ENCODE results near the gene SIAH1. TPM values are rescaled to one million over a fixed set of nuclear protein-coding genes. Genes with fewer than 3 reads are reported as not detected.

Gene SIAH1
- total and polyA plus RNA-seq, 9 donors, result 24.3 to 36.4 (median 27.3) TPM

- intact Hi-C loops (cut with DNase I), result loop anchor here in 1 of 4 donors (10.0 kb wide), 1 partner anchor 174 kb away; no protein-coding TSS in a partner anchor
- 56 to 76% (median 66%) methylated on average over 3 of the region's 3 CpGs for WGBS, 3 donors
- H3K4me1 ChIP-seq (ENCODE audit: insufficient read depth), result peaks cover 10% of the 10 kb centered on the region
Observed at GRCh38 chr16:48361012-48361411, 24.2 kb downstream of the SIAH1 start.

DNA sequence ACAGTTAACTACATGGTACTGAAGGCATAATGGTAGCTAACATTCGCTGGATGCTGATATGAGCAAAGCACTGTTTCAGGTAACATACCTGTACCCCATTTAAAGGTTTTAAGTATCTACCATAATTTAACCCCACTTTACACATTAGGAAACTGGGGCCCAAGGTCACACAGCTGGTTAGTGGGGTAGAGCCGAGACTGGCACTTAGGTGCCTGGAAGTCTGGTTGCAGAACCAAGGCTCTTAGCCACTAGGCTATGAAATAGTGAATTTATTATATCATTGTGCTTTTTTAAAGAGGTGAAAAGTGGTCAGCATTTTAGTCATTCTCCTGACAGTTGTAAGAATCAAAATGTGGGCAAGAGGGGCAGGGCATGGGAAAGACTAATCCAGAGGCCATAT is 25.2 kb downstream of the SIAH1 start:
- intact Hi-C loops (cut with DNase I), result loop anchor here in 2 of 4 donors (5.0 to 10.0 kb wide), 3 partner anchors 175 to 265 kb away; no protein-coding TSS in a partner anchor
- no peak overlapping the region for H3K4me3 ChIP-seq
- 94% methylated on average over 2 of the region's 2 CpGs for WGBS, 3 donors
- DNase-seq, result no peak
- no peak overlapping the region for H3K27ac ChIP-seq
- H3K9me3 ChIP-seq, result no peaks in the 10 kb centered on the region
- H3K4me1 ChIP-seq (ENCODE audit: insufficient read depth), result peaks cover 4% of the 10 kb centered on the region
- no peak for TF ChIP-seq EP300 (IDR thresholded peaks at IDR 0.05)
- TF ChIP-seq POLR2A (IDR thresholded peaks at IDR 0.05), result no peak
- TF ChIP-seq CTCF (IDR thresholded peaks at IDR 0.05), result no peak
- no peaks in the 10 kb centered on the region for H3K36me3 ChIP-seq
- no peaks in the 10 kb centered on the region for H3K27me3 ChIP-seq

More at GRCh38 chr16:48361012-48361411, 24.2 kb downstream of the SIAH1 start:
- no peak for TF ChIP-seq POLR2A (IDR thresholded peaks at IDR 0.05)
- TF ChIP-seq EP300 (IDR thresholded peaks at IDR 0.05), result no peak
- no peak for TF ChIP-seq CTCF (IDR thresholded peaks at IDR 0.05)
- H3K27me3 ChIP-seq, result no peaks in the 10 kb centered on the region
- no peak for DNase-seq
- no peak overlapping the region for H3K4me3 ChIP-seq
- H3K36me3 ChIP-seq, result no peaks in the 10 kb centered on the region
- H3K27ac ChIP-seq, result no peak overlapping the region
- H3K9me3 ChIP-seq, result no peaks in the 10 kb centered on the region

GRCh38 chr16:48358419-48358818 is 26.8 kb downstream of the SIAH1 start:
- intact Hi-C loops (cut with DNase I), result loop anchor here in 2 of 4 donors (5.0 to 10.0 kb wide), 2 partner anchors 264 to 266 kb away; no protein-coding TSS in a partner anchor
- no peak overlapping the region for H3K27ac ChIP-seq
- no peak overlapping the region for H3K4me3 ChIP-seq
- no peaks in the 10 kb centered on the region for H3K36me3 ChIP-seq
- no peak for DNase-seq
- 91 to 95% (median 93%) methylated on average over 3 of the region's 3 CpGs for WGBS, 3 donors
- H3K9me3 ChIP-seq, result no peaks in the 10 kb centered on the region
- H3K27me3 ChIP-seq, result no peaks in the 10 kb centered on the region
- no peaks in the 10 kb centered on the region for H3K4me1 ChIP-seq (ENCODE audit: insufficient read depth)
- TF ChIP-seq EP300 (IDR thresholded peaks at IDR 0.05) (no peak), CTCF (IDR thresholded peaks at IDR 0.05) (no peak), POLR2A (IDR thresholded peaks at IDR 0.05) (no peak)

- intact Hi-C loops (cut with DNase I), result loop anchor here in 2 of 4 donors (5.0 to 10.0 kb wide), 2 partner anchors 265 to 268 kb away; no protein-coding TSS in a partner anchor
- WGBS, 3 donors, result 81 to 85% (median 82%) methylated on average over 4 of the region's 4 CpGs
- Histone ChIP-seq H3K9me3 (no peaks in the 10 kb centered on the region), H3K36me3 (no peaks in the 10 kb centered on the region), H3K27ac (no peak overlapping the region), H3K27me3 (no peaks in the 10 kb centered on the region), H3K4me1 (ENCODE audit: insufficient read depth) (no peaks in the 10 kb centered on the region), H3K4me3 (no peak overlapping the region)
- TF ChIP-seq EP300 (IDR thresholded peaks at IDR 0.05) (no peak), CTCF (IDR thresholded peaks at IDR 0.05) (no peak), POLR2A (IDR thresholded peaks at IDR 0.05) (no peak)
- DNase-seq, result no peak
Observed at GRCh38 chr16:48356633-48357376, 28.4 kb downstream of the SIAH1 start.
